Neural cell (in vitro differentiated cells): ENCODE data around the gene TUBB. TPM values are rescaled to one million over a fixed set of nuclear protein-coding genes. Genes with fewer than 3 reads are reported as not detected.

Experiments used
- H2AFZ ChIP-seq: fragments of 200-600, 300-800 bp; sonication (generic), shearing (Covaris generic); 2 replicates; pipeline ENCODE4 v1.6.0; 2014; ENCODE audit warnings: low read depth, mild to moderate bottlenecking, antibody characterized with exemption, low read length, moderate library complexity
- H3F3A ChIP-seq: fragments of 200-600 bp; shearing (Covaris generic); 2 replicates; pipeline ENCODE4 v1.6.1; 2016; ENCODE audit warnings: mild to moderate bottlenecking, moderate library complexity, mixed read lengths, antibody characterized with exemption, low read length; ENCODE audit not compliant: insufficient read depth, poor library complexity, severe bottlenecking
- H3K27ac ChIP-seq: fragments of 200-600, 300-800 bp; sonication (generic), shearing (Covaris generic); 2 replicates; pipeline ENCODE4 v1.5.1; 2014; ENCODE audit warnings: mild to moderate bottlenecking, low read length, moderate library complexity
- H3K27me3 ChIP-seq: fragments of 300-800, 200-600 bp; sonication (generic), shearing (Covaris generic); 2 replicates; pipeline ENCODE4 v1.6.0; 2014; ENCODE audit warnings: mild to moderate bottlenecking, low read depth, low read length, moderate library complexity; ENCODE audit not compliant: insufficient read depth
- H3K36me3 ChIP-seq: fragments of 300-800, 200-600 bp; sonication (generic), shearing (Covaris generic); 2 replicates; pipeline ENCODE4 v1.5.1; 2014; ENCODE audit warnings: mild to moderate bottlenecking, antibody characterized with exemption, low read length, moderate library complexity; ENCODE audit not compliant: insufficient read depth
- H3K4me2 ChIP-seq: fragments of 300-800, 200-600 bp; sonication (generic), shearing (Covaris generic); 2 replicates; pipeline ENCODE4 v1.6.0; 2014; ENCODE audit warnings: mild to moderate bottlenecking, low read length
- H3K4me3 ChIP-seq: fragments of 300-800, 200-600 bp; sonication (generic), shearing (Covaris generic); 2 replicates; pipeline ENCODE4 v1.5.1; 2014; ENCODE audit warnings: mild to moderate bottlenecking, low read length, moderate library complexity
- H3K79me2 ChIP-seq: fragments of 200-600 bp; shearing (Covaris generic); replicated peaks from 2 replicates; pipeline ENCODE4 v1.6.0; 2014; ENCODE audit warnings: mild to moderate bottlenecking, low read length, moderate library complexity; ENCODE audit not compliant: insufficient read depth
- H3K9ac ChIP-seq: fragments of 300-800, 200-600 bp; sonication (generic), shearing (Covaris generic); 2 replicates; pipeline ENCODE4 v1.6.1; 2016; ENCODE audit warnings: mild to moderate bottlenecking, low read length, mixed read lengths
- H3K9me2 ChIP-seq: fragments of 200-600 bp; shearing (Covaris generic); 2 replicates; pipeline ENCODE4 v1.6.1; 2016; ENCODE audit warnings: mild to moderate bottlenecking, low read length, mixed read lengths; ENCODE audit not compliant: insufficient read depth
- H3K9me3 ChIP-seq: fragments of 200-600, 300-800 bp; sonication (generic), shearing (Covaris generic); 2 replicates; pipeline ENCODE4 v1.6.1; 2016; ENCODE audit warnings: mild to moderate bottlenecking, mixed run types, low read length, moderate library complexity, mixed read lengths
- H4K20me1 ChIP-seq: fragments of 200-600 bp; shearing (Covaris generic); 2 replicates; pipeline ENCODE4 v1.6.1; 2016; ENCODE audit warnings: mild to moderate bottlenecking, mixed run types; ENCODE audit not compliant: insufficient read depth
- EP300 ChIP-seq: fragments of 450-650 bp; conservative IDR thresholded peaks from 2 replicates; pipeline ENCODE4 v1.6.1; 2014; ENCODE audit warnings: antibody characterized with exemption, mild to moderate bottlenecking, moderate library complexity; ENCODE audit not compliant: poor library complexity, severe bottlenecking
- EZH2 ChIP-seq: fragments of 200-600, 300-800 bp; shearing (Covaris generic), sonication (generic); IDR thresholded peaks from 2 replicates; pipeline ENCODE4 v1.6.1; 2014; ENCODE audit warnings: antibody characterized with exemption, low read length, borderline replicate concordance, mild to moderate bottlenecking; ENCODE audit not compliant: insufficient read depth, poor library complexity, severe bottlenecking
- MXI1 ChIP-seq: fragments of 450-650 bp; conservative IDR thresholded peaks from 2 replicates; pipeline ENCODE4 v1.6.1; 2014; ENCODE audit warnings: antibody characterized with exemption, mild to moderate bottlenecking; ENCODE audit not compliant: poor library complexity, severe bottlenecking
- POLR2AphosphoS5 ChIP-seq: IDR thresholded peaks from 2 replicates; pipeline ENCODE4 v1.6.1; 2012
- RAD21 ChIP-seq: fragments of 450-650 bp; conservative IDR thresholded peaks from 2 replicates; pipeline ENCODE4 v1.6.1; 2014; ENCODE audit warnings: antibody characterized with exemption, mild to moderate bottlenecking, moderate library complexity
- SMC3 ChIP-seq: fragments of 450-650 bp; conservative IDR thresholded peaks from 2 replicates; pipeline ENCODE4 v1.6.1; 2014; ENCODE audit warnings: antibody characterized with exemption, mild to moderate bottlenecking, moderate library complexity; ENCODE audit not compliant: poor library complexity
- TAF1 ChIP-seq: IDR thresholded peaks from 2 replicates; pipeline ENCODE4 v1.6.1; 2012; ENCODE audit warnings: low read depth
- polyA plus RNA-seq: library from polyadenylated mRNA; depleted of rRNA; stranded (reverse); fragments of >200 nt; gene quantifications from 2 replicates; pipeline ENCODE4 v1.2.3, GENCODE V29; 2014
- TF ChIP-seq, protein P1 (sequence below): fragments of 450-650 bp; IDR thresholded peaks from 2 replicates; pipeline ENCODE4 v1.5.1; 2014; ENCODE audit warnings: antibody characterized with exemption, mild to moderate bottlenecking, moderate library complexity; ENCODE audit not compliant: poor library complexity, severe bottlenecking
- TF ChIP-seq, protein P2 (sequence below): IDR thresholded peaks from 2 replicates; pipeline ENCODE4 v1.6.1; 2012; ENCODE audit warnings: borderline replicate concordance

The TUBB gene
- polyA plus RNA-seq, 1 donor from 2014 or later, result 711 TPM

DNA sequence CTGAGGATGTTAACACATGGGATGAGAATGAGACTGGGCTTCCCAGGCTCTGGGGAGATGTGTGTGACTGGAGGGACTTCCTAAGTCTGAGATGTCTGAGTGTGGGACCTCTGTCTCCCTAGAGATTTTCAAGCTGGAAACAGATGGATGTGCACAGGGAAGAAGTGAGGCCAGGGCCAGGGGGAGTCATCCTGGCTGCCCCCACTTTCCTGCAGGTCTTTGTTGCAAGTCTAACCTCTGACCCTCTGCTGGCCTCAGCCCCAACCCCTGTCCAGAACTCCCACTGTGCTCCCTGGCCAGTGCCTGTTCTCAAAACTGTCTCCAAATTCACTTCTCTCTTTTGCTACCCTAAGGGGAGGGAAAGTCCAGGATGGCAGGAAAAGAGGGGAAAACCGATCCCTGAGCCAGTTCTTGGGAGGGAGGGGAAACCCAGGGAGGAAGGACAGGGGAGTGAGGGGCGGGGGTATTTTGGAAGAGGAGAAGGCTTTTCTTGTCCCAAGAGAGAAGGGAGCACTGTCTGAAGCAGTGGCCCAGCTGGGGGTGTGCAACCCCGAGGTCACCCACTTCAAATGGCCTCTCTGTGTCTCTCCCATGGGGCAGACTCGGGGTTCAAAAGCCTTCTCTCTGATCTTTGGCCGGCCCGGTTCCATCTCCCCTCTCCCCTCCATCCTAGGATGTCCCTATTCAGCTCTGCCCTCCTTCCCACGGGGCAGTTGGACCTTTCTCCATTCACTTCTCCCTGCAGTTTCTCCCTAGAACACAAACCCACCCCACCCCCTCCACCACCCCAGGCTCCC, 36.8 kb upstream of the TUBB start:
- H3K9ac ChIP-seq, result peak overlapping the region; percentile 100
- H4K20me1 ChIP-seq, result peaks cover 46% of the 10 kb centered on the region
- H3K27me3 ChIP-seq, result no peaks in the 10 kb centered on the region
- H3F3A ChIP-seq, result no peaks in the 10 kb centered on the region
- H2AFZ ChIP-seq, result no peak overlapping the region
- TF ChIP-seq POLR2AphosphoS5 (no peak), EP300 (no peak), MXI1 (no peak), TAF1 (no peak), RAD21 (no peak), SMC3 (no peak), EZH2 (no peak)
- TF ChIP-seq, protein P1, sequence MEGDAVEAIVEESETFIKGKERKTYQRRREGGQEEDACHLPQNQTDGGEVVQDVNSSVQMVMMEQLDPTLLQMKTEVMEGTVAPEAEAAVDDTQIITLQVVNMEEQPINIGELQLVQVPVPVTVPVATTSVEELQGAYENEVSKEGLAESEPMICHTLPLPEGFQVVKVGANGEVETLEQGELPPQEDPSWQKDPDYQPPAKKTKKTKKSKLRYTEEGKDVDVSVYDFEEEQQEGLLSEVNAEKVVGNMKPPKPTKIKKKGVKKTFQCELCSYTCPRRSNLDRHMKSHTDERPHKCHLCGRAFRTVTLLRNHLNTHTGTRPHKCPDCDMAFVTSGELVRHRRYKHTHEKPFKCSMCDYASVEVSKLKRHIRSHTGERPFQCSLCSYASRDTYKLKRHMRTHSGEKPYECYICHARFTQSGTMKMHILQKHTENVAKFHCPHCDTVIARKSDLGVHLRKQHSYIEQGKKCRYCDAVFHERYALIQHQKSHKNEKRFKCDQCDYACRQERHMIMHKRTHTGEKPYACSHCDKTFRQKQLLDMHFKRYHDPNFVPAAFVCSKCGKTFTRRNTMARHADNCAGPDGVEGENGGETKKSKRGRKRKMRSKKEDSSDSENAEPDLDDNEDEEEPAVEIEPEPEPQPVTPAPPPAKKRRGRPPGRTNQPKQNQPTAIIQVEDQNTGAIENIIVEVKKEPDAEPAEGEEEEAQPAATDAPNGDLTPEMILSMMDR, result no peak
- TF ChIP-seq, protein P2, sequence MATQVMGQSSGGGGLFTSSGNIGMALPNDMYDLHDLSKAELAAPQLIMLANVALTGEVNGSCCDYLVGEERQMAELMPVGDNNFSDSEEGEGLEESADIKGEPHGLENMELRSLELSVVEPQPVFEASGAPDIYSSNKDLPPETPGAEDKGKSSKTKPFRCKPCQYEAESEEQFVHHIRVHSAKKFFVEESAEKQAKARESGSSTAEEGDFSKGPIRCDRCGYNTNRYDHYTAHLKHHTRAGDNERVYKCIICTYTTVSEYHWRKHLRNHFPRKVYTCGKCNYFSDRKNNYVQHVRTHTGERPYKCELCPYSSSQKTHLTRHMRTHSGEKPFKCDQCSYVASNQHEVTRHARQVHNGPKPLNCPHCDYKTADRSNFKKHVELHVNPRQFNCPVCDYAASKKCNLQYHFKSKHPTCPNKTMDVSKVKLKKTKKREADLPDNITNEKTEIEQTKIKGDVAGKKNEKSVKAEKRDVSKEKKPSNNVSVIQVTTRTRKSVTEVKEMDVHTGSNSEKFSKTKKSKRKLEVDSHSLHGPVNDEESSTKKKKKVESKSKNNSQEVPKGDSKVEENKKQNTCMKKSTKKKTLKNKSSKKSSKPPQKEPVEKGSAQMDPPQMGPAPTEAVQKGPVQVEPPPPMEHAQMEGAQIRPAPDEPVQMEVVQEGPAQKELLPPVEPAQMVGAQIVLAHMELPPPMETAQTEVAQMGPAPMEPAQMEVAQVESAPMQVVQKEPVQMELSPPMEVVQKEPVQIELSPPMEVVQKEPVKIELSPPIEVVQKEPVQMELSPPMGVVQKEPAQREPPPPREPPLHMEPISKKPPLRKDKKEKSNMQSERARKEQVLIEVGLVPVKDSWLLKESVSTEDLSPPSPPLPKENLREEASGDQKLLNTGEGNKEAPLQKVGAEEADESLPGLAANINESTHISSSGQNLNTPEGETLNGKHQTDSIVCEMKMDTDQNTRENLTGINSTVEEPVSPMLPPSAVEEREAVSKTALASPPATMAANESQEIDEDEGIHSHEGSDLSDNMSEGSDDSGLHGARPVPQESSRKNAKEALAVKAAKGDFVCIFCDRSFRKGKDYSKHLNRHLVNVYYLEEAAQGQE, result no peak
- peak overlapping the region; percentile 94 for H3K4me2 ChIP-seq
- no peaks in the 10 kb centered on the region for H3K9me2 ChIP-seq
- peaks cover 79% of the 10 kb centered on the region for H3K79me2 ChIP-seq
- peak overlapping the region; percentile 99 for H3K4me3 ChIP-seq
- no peaks in the 10 kb centered on the region for H3K9me3 ChIP-seq
- H3K36me3 ChIP-seq, result no peaks in the 10 kb centered on the region
- H3K27ac ChIP-seq, result no peak overlapping the region

DNA sequence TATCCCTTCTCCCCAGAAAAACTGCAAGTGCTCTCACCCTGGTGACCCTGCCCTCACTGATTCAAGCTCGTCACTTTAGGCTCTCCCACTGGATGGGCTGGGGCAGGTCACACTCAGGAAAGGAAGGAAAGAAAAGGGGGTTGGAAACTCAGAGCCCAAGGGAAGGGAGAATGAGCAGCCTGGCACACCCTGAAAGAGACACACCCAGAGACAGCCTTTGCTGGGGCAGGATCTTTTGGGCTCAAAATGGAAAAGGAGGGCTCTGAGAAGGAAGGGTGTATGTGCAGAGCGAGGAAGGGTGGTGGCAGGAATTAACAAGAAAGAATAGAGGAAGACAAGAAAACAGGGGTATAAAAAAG, 36.2 kb upstream of the TUBB start:
- Histone ChIP-seq H3K79me2 (peaks cover 84% of the 10 kb centered on the region), H3K27ac (no peak overlapping the region), H3K27me3 (no peaks in the 10 kb centered on the region), H3K4me2 (peak overlapping the region; percentile 94), H2AFZ (no peak overlapping the region), H3K36me3 (no peaks in the 10 kb centered on the region), H3K9me3 (no peaks in the 10 kb centered on the region), H3K9me2 (no peaks in the 10 kb centered on the region), H4K20me1 (peaks cover 46% of the 10 kb centered on the region), H3K4me3 (peak overlapping the region; percentile 99), H3K9ac (peak overlapping the region; percentile 100), H3F3A (no peaks in the 10 kb centered on the region)
- TF ChIP-seq POLR2AphosphoS5 (no peak), SMC3 (no peak), RAD21 (no peak), TAF1 (no peak), EP300 (no peak), MXI1 (no peak), EZH2 (no peak)
- TF ChIP-seq, protein P1, result no peak
- TF ChIP-seq, protein P2, result no peak
